OCI-LY7 (cell line): Measurements from ENCODE around the gene RNF169.

Source experiments
- EZH2phosphoT487 ChIP-seq: fragments of 200-600 bp; sonication (generic); IDR thresholded peaks from 2 replicates; pipeline ENCODE4 v1.6.1; 2018; ENCODE audit warnings: low read depth, borderline replicate concordance, mild to moderate bottlenecking, mixed run types, antibody characterized with exemption, low read length, moderate library complexity, mixed read lengths
- TF ChIP-seq, protein P1 (sequence below): fragments of 200-600 bp; sonication (generic); conservative IDR thresholded peaks from 2 replicates; pipeline ENCODE4 v1.5.1; 2014; ENCODE audit warnings: mild to moderate bottlenecking, antibody characterized with exemption, low read length, moderate library complexity, mixed read lengths

DNA sequence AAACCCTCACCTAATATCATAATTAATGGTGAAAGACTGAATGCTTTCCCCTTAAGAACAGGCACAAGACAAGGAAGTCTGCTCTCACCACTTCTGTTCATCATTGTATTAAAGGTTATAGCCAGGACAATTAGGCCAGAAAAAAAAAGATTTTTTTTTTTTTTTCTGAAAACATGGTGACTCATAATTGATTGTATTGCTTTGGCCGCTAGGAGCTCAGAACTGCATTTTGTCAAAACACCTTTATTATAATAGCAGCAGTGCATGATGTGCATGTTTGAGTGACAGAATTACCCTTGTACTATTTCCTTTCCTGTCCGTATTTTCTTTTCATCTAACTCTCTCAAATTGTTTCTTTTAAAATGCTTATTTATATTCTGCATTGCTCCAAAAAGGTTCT is 98.1 kb downstream of the RNF169 start:
- TF ChIP-seq, protein P1, sequence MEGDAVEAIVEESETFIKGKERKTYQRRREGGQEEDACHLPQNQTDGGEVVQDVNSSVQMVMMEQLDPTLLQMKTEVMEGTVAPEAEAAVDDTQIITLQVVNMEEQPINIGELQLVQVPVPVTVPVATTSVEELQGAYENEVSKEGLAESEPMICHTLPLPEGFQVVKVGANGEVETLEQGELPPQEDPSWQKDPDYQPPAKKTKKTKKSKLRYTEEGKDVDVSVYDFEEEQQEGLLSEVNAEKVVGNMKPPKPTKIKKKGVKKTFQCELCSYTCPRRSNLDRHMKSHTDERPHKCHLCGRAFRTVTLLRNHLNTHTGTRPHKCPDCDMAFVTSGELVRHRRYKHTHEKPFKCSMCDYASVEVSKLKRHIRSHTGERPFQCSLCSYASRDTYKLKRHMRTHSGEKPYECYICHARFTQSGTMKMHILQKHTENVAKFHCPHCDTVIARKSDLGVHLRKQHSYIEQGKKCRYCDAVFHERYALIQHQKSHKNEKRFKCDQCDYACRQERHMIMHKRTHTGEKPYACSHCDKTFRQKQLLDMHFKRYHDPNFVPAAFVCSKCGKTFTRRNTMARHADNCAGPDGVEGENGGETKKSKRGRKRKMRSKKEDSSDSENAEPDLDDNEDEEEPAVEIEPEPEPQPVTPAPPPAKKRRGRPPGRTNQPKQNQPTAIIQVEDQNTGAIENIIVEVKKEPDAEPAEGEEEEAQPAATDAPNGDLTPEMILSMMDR: no peak
- no peak for TF ChIP-seq EZH2phosphoT487
